ENCODE measurements around the gene LAMC1. TPM values are rescaled to one million over a fixed set of nuclear protein-coding genes. Genes with fewer than 3 reads are reported as not detected.

The LAMC1 gene
- total RNA-seq, 2 experiments from 2014 or later, result not detected

- no peak overlapping the region for H3K27ac ChIP-seq (ENCODE audit: low read depth in 1 of 2, low read length in 2 of 2)
- no peaks in the 10 kb centered on the region for H3K4me1 ChIP-seq (ENCODE audit: insufficient read depth, low read length)
- peaks cover 6 to 27% of the 10 kb centered on the region in 2 experiments for H3K27me3 ChIP-seq (ENCODE audit: control insufficient read depth in 1 of 2, insufficient read depth in 2 of 2, low read length in 2 of 2)
- POLR2A ChIA-PET, result no interaction called here
- Mint-ChIP-seq H3K27me3 (peaks cover 71% of the 10 kb centered on the region), H3K36me3 (ENCODE audit: low read depth) (no peaks in the 10 kb centered on the region), H3K9me3 (no peaks in the 10 kb centered on the region), H3K4me3 (no peak overlapping the region), H3K4me1 (ENCODE audit: low read depth) (no peaks in the 10 kb centered on the region), H3K27ac (no peak overlapping the region)
- no peak for DNase-seq
- TF ChIP-seq CTCF (IDR thresholded peaks at IDR 0.05), result no peak
- CTCF ChIA-PET, result no interaction called here
- ATAC-seq (ENCODE audit: poor library complexity), result no peak
- no peaks in the 10 kb centered on the region for H3K36me3 ChIP-seq (ENCODE audit: insufficient read depth, low read length)
- H3K9me3 ChIP-seq (ENCODE audit: control insufficient read depth in 1 of 2, insufficient read depth in 1 of 2, low read length in 2 of 2), result no peaks in the 10 kb centered on the region
- no peak overlapping the region for H3K4me3 ChIP-seq (ENCODE audit: low read length)
- intact Hi-C loops (cut with DNase I, micrococcal nuclease), result no loop called here
Observed at GRCh38 chr1:183000167-183000962, 22.9 kb upstream of the LAMC1 start.

GRCh38 chr1:183002267-183002666, 21.0 kb upstream of the LAMC1 start:
- Histone ChIP-seq H3K9me3 (ENCODE audit: control insufficient read depth in 1 of 2, insufficient read depth in 1 of 2, low read length in 2 of 2) (no peaks in the 10 kb centered on the region), H3K27ac (ENCODE audit: low read depth in 1 of 2, low read length in 2 of 2) (no peak overlapping the region), H3K4me3 (ENCODE audit: low read length) (no peak overlapping the region), H3K36me3 (ENCODE audit: insufficient read depth, low read length) (no peaks in the 10 kb centered on the region), H3K4me1 (ENCODE audit: insufficient read depth, low read length) (no peaks in the 10 kb centered on the region), H3K27me3 (ENCODE audit: control insufficient read depth in 1 of 2, insufficient read depth in 2 of 2, low read length in 2 of 2) (peaks cover 6 to 29% of the 10 kb centered on the region in 2 experiments)
- H3K4me3 Mint-ChIP-seq, result no peak overlapping the region
- no peaks in the 10 kb centered on the region for H3K4me1 Mint-ChIP-seq (ENCODE audit: low read depth)
- no peak overlapping the region for H3K27ac Mint-ChIP-seq
- DNase-seq, result no peak
- ChIA-PET POLR2A (no interaction called here), CTCF (no interaction called here)
- no peak for ATAC-seq (ENCODE audit: poor library complexity)
- H3K9me3 Mint-ChIP-seq, result peaks cover 2% of the 10 kb centered on the region
- no peaks in the 10 kb centered on the region for H3K36me3 Mint-ChIP-seq (ENCODE audit: low read depth)
- peaks cover 75% of the 10 kb centered on the region for H3K27me3 Mint-ChIP-seq
- intact Hi-C loops (cut with DNase I, micrococcal nuclease), result no loop called here
- no peak for TF ChIP-seq CTCF (IDR thresholded peaks at IDR 0.05)

GRCh38 chr1:183002797-183003196, 20.4 kb upstream of the LAMC1 start:
- Mint-ChIP-seq H3K9me3 (peaks cover 2% of the 10 kb centered on the region), H3K4me3 (no peak overlapping the region), H3K4me1 (ENCODE audit: low read depth) (no peaks in the 10 kb centered on the region), H3K27me3 (peaks cover 76% of the 10 kb centered on the region), H3K27ac (no peak overlapping the region), H3K36me3 (ENCODE audit: low read depth) (no peaks in the 10 kb centered on the region)
- intact Hi-C loops (cut with DNase I, micrococcal nuclease), result no loop called here
- Histone ChIP-seq H3K4me3 (ENCODE audit: low read length) (no peak overlapping the region), H3K4me1 (ENCODE audit: insufficient read depth, low read length) (no peaks in the 10 kb centered on the region), H3K27me3 (ENCODE audit: control insufficient read depth in 1 of 2, insufficient read depth in 2 of 2, low read length in 2 of 2) (peaks cover 6 to 29% of the 10 kb centered on the region in 2 experiments), H3K27ac (ENCODE audit: low read depth in 1 of 2, low read length in 2 of 2) (no peak overlapping the region), H3K36me3 (ENCODE audit: insufficient read depth, low read length) (no peaks in the 10 kb centered on the region), H3K9me3 (ENCODE audit: control insufficient read depth in 1 of 2, insufficient read depth in 1 of 2, low read length in 2 of 2) (no peaks in the 10 kb centered on the region)
- no peak for TF ChIP-seq CTCF (IDR thresholded peaks at IDR 0.05)
- DNase-seq (no peak), ATAC-seq (ENCODE audit: poor library complexity) (no peak)
- CTCF ChIA-PET, result no interaction called here
- POLR2A ChIA-PET, result no interaction called here

Data from CD4-positive, alpha-beta T cell (primary cell).